Naive thymus-derived CD4-positive, alpha-beta T cell (primary cell): ENCODE data around the gene LRRC46. TPM values are rescaled to one million over a fixed set of nuclear protein-coding genes. Genes with fewer than 3 reads are reported as not detected.

ENCODE experiments used
- ATAC-seq: fragments of 150-1000 bp; cut with Tn5 transposase; 2 replicates; pipeline ENCODE4 v1.10.0; 2021; ENCODE audit warnings: mild to moderate bottlenecking, moderate library complexity
- CTCF ChIA-PET: fragments of 350-600 bp; sonication (Branson Sonifier 250); formaldehyde crosslinking; loops from one replicate; lab custom pipeline; 2021; ENCODE audit warnings: antibody characterized with exemption; lab: Charles Lee
- POLR2A ChIA-PET: fragments of 350-600 bp; sonication (Branson Sonifier 250); formaldehyde crosslinking; loops from one replicate; lab custom pipeline; 2021; ENCODE audit warnings: antibody characterized with exemption, inconsistent platforms; lab: Charles Lee
- DNase-seq, 9 donors: peaks; one replicate each; pipeline versions ENCODE4 v3.0.0 to v3.0.0-alpha.2; 2020 to 2022; ENCODE audit warnings: mixed read lengths in 1 of 9
- H3K27ac ChIP-seq: one replicate; pipeline ENCODE4 v1.7.0; 2013; ENCODE audit warnings: mild to moderate bottlenecking, low read depth, low read length, moderate library complexity
- H3K27me3 ChIP-seq, 2 donors: one replicate each; pipeline ENCODE4 v1.7.0; 2013; ENCODE audit warnings: low read length in 2 of 2, mild to moderate bottlenecking in 2 of 2, moderate library complexity in 2 of 2; ENCODE audit not compliant: control insufficient read depth in 2 of 2, insufficient read depth in 2 of 2
- H3K36me3 ChIP-seq, 3 experiments: 1 replicate in 2 of 3; 2 replicates in 1 of 3; pipeline ENCODE4 v1.7.0; 2013; ENCODE audit warnings: low read length in 3 of 3, mild to moderate bottlenecking in 3 of 3, moderate library complexity in 1 of 3; ENCODE audit not compliant: insufficient read depth in 3 of 3, control insufficient read depth in 2 of 3
- H3K4me1 ChIP-seq, 2 donors: one replicate each; pipeline ENCODE4 v1.7.0; 2013; ENCODE audit warnings: low read length in 2 of 2, mild to moderate bottlenecking in 2 of 2, moderate library complexity in 1 of 2; ENCODE audit not compliant: control insufficient read depth in 2 of 2, insufficient read depth in 2 of 2
- H3K4me3 ChIP-seq: 2 replicates; pipeline ENCODE4 v1.7.0; 2013; ENCODE audit warnings: mild to moderate bottlenecking, low read length
- H3K9me3 ChIP-seq, 3 experiments: 1 replicate in 2 of 3; 2 replicates in 1 of 3; pipeline ENCODE4 v1.7.0; 2013; ENCODE audit warnings: low read length in 3 of 3; ENCODE audit not compliant: control insufficient read depth in 2 of 3
- H3K27ac Mint-ChIP-seq, 9 donors: one replicate each; pipeline ENCODE4 v1.8.0; 2020 to 2022; ENCODE audit warnings: mixed read lengths in 9 of 9, mild to moderate bottlenecking in 8 of 9, moderate library complexity in 5 of 9, inconsistent platforms in 2 of 9
- H3K27me3 Mint-ChIP-seq, 5 donors: one replicate each; pipeline ENCODE4 v1.8.0; 2021 to 2022; ENCODE audit warnings: mixed read lengths in 5 of 5, mild to moderate bottlenecking in 1 of 5
- H3K36me3 Mint-ChIP-seq, 5 donors: one replicate each; pipeline ENCODE4 v1.8.0; 2020 to 2022; ENCODE audit warnings: mixed read lengths in 5 of 5, mild to moderate bottlenecking in 3 of 5, inconsistent platforms in 1 of 5
- H3K4me1 Mint-ChIP-seq, 7 donors: one replicate each; pipeline ENCODE4 v1.8.0; 2020 to 2022; ENCODE audit warnings: mixed read lengths in 7 of 7, mild to moderate bottlenecking in 3 of 7, inconsistent platforms in 1 of 7
- H3K4me3 Mint-ChIP-seq, 10 donors: one replicate each; pipeline ENCODE4 v1.8.0; 2020 to 2022; ENCODE audit warnings: mild to moderate bottlenecking in 10 of 10, mixed read lengths in 10 of 10, moderate library complexity in 6 of 10, inconsistent platforms in 2 of 10
- H3K9me3 Mint-ChIP-seq, 11 donors: one replicate each; pipeline ENCODE4 v1.8.0; 2020 to 2022; ENCODE audit warnings: mixed read lengths in 11 of 11, mild to moderate bottlenecking in 4 of 11, inconsistent platforms in 1 of 11, moderate library complexity in 1 of 11
- intact Hi-C, 2 donors: fragments of 100-400 bp; cut with micrococcal nuclease; formaldehyde crosslinking; loops; one replicate each; pipeline ENCODE4 v1.15.1; 2023
- polyA plus RNA-seq, 2 donors: library from polyadenylated mRNA; unstranded; fragments of 300-500 nt; fragmentation: Illumina TruSeq; gene quantifications; one replicate each; pipeline ENCODE4 v1.2.3, GENCODE V29; 2021
- total RNA-seq, 6 experiments: library from RNA in 5 of 6; stranded (reverse) in 5 of 6; gene quantifications; 1 replicate in 5 of 6; 2 replicates in 1 of 6; pipeline ENCODE4 v1.2.3 and lab custom pipeline; 2021 to 2026

The LRRC46 gene
- total and polyA plus RNA-seq, 7 experiments from 2014 or later: 0.20 to 1.8 (median 1.2) TPM

GRCh38 chr17:47818002-47818695, 13.3 kb upstream of the LRRC46 start:
- DNase-seq: no peak
- Mint-ChIP-seq H3K4me1 (peaks cover 7 to 29% (median 24%) of the 10 kb centered on the region in 7 donors), H3K36me3 (peaks cover 4 to 28% (median 12%) of the 10 kb centered on the region in 5 donors), H3K27me3 (no peaks in the 10 kb centered on the region), H3K9me3 (no peaks in the 10 kb centered on the region), H3K4me3 (no peak overlapping the region), H3K27ac (peak overlapping the region in 1 of 9 donors; percentile 9)
- intact Hi-C loops: no loop called here
- no peak for ATAC-seq
- ChIA-PET POLR2A (no interaction called here), CTCF (no interaction called here)
- Histone ChIP-seq H3K4me1 (peaks cover 5 to 22% of the 10 kb centered on the region in 2 donors), H3K36me3 (peaks cover 16 to 67% (median 19%) of the 10 kb centered on the region in 3 experiments), H3K9me3 (no peaks in the 10 kb centered on the region), H3K27me3 (no peaks in the 10 kb centered on the region), H3K4me3 (no peak overlapping the region), H3K27ac (no peak overlapping the region)

DNA sequence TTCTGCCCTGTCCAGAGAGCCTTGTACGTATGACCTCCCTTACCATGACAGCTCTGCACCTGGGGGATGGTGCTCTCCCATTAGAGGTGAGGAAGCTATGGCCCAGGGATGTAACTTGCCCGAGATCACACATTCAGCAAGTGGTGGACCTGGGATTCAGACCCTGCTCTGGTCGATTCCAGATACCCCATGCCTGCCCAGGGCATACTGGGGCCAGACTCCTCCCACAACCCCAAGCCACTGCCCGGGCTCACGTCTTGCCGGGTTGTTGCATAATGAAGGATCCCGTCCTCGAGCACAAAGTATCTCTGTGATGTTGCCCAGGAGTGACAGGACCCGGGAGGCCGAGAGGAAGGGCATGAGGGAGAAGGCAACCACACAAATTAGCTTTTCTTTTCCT, 12.0 kb upstream of the LRRC46 start:
- Mint-ChIP-seq H3K9me3 (no peaks in the 10 kb centered on the region), H3K4me1 (peaks cover 7 to 29% (median 24%) of the 10 kb centered on the region in 7 donors), H3K36me3 (peaks cover 7 to 34% (median 12%) of the 10 kb centered on the region in 5 donors), H3K27ac (no peak overlapping the region), H3K4me3 (peak overlapping the region in 6 of 10 donors; percentile 6 to 98 (median 28)), H3K27me3 (no peaks in the 10 kb centered on the region)
- Histone ChIP-seq H3K27ac (no peak overlapping the region), H3K27me3 (no peaks in the 10 kb centered on the region), H3K4me3 (no peak overlapping the region), H3K4me1 (peaks cover 5 to 23% of the 10 kb centered on the region in 2 donors), H3K9me3 (no peaks in the 10 kb centered on the region), H3K36me3 (peaks cover 16 to 67% (median 24%) of the 10 kb centered on the region in 3 experiments)
- DNase-seq: no peak
- intact Hi-C loops: no loop called here
- ChIA-PET CTCF (interaction anchor here (0.6 kb wide), 1 partner anchor 15 kb away, joined by 4 read pairs; no protein-coding TSS in a partner anchor), POLR2A (no interaction called here)
- no peak for ATAC-seq

DNA sequence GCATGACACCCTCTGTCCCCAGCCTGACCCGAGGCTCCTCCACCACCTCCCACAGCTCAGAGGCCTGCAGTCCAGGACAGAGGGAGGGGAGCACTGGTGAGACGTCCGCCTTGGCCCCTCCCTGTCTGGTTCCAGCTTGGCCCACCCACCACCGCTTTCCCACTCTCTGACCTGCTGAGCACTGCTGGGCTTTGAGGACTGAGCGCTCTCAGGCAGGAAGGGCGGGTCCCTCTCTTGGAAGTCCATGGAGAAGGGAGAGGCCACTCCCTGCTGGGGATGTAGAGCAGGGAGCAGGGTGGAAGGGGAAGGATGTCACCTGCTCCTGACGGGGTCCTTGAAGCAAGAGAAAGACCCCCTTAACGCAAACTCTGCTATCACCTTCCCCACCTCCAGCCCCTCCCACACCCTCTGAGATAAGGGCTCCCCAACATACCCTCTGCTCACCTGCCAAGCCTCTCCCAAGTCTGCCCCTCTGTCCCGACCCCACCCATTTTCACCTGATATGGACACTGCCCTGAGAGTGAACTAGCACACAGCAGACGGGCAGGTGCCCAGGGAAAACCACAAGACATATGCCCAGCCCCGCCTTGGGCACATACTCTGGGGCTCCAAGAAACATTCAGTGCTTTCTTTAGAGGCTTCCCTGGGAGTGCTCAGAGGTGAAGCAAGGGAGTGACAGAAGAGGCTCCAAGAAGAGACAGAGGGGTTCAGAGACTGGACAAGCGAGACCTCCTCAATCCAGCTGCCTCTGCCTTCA, 11.3 kb upstream of the LRRC46 start:
- Histone ChIP-seq H3K27ac (peak overlapping the region; percentile 80), H3K4me1 (peaks cover 5 to 23% of the 10 kb centered on the region in 2 donors), H3K4me3 (no peak overlapping the region), H3K9me3 (no peaks in the 10 kb centered on the region), H3K27me3 (no peaks in the 10 kb centered on the region), H3K36me3 (peaks cover 16 to 64% (median 24%) of the 10 kb centered on the region in 3 experiments)
- Mint-ChIP-seq H3K27me3 (no peaks in the 10 kb centered on the region), H3K27ac (peak overlapping the region in 7 of 9 donors; percentile 26 to 92 (median 89)), H3K4me1 (peaks cover 7 to 29% (median 24%) of the 10 kb centered on the region in 7 donors), H3K36me3 (peaks cover 5 to 32% (median 10%) of the 10 kb centered on the region in 5 donors), H3K4me3 (peak overlapping the region; percentile 96 to 99 (median 97)), H3K9me3 (no peaks in the 10 kb centered on the region)
- intact Hi-C loops: loop anchor here in 1 of 2 donors (5.0 kb wide), 2 partner anchors 122 to 753 kb away; partner anchors contain the start of gene PNPO
- DNase-seq (no peak), ATAC-seq (no peak)
- CTCF ChIA-PET: interaction anchor here (1.5 kb wide), 1 partner anchor 21 kb away, joined by 3 read pairs; the partner anchor contains the start of gene SCRN2
- POLR2A ChIA-PET: no interaction called here

DNA sequence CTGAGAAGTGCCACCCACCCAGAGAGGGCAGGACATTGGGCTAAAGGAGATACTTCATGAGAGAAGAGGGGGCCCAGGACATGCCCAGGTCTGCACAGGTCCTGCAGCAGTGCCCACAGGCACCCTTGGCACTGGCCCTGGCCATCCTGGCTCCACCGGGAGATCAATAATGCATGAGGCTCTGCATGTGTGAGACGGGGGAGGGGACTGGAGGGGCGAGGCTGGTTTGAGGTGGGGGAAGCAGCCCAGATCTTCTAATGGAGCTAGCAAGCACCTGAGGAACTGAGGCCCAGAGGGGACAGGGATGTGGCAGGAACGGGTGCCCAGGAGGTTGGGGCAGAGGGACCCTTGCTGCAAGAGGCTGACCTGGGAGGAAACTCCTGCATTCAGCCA, 10.4 kb upstream of the LRRC46 start:
- ATAC-seq (no peak), DNase-seq (no peak)
- Histone ChIP-seq H3K4me1 (peaks cover 5 to 23% of the 10 kb centered on the region in 2 donors), H3K27me3 (no peaks in the 10 kb centered on the region), H3K27ac (peak overlapping the region; percentile 80), H3K4me3 (peak overlapping the region; percentile 78), H3K36me3 (peaks cover 14 to 63% (median 27%) of the 10 kb centered on the region in 3 experiments), H3K9me3 (no peaks in the 10 kb centered on the region)
- POLR2A ChIA-PET: interaction anchor here (0.6 to 2.4 kb wide), 5 partner anchors 10 to 120 kb away, joined by 3 to 22 read pairs (median 9); partner anchors contain the start of genes LRRC46, MRPL10, PNPO and SP2
- H3K4me3 Mint-ChIP-seq: peak overlapping the region; percentile 96 to 99 (median 97)
- CTCF ChIA-PET: interaction anchor here (1.2 to 1.6 kb wide), 3 partner anchors 20 to 72 kb away, joined by 3 to 5 read pairs (median 3); partner anchors contain the start of gene SCRN2
- H3K9me3 Mint-ChIP-seq: no peaks in the 10 kb centered on the region
- H3K27me3 Mint-ChIP-seq: no peaks in the 10 kb centered on the region
- H3K4me1 Mint-ChIP-seq: peaks cover 7 to 30% (median 24%) of the 10 kb centered on the region in 7 donors
- peak overlapping the region; percentile 86 to 96 (median 91) for H3K27ac Mint-ChIP-seq
- peaks cover 5 to 31% (median 14%) of the 10 kb centered on the region in 5 donors for H3K36me3 Mint-ChIP-seq
- intact Hi-C loops: loop anchor here (1.0 to 5.0 kb wide), 5 partner anchors 10 to 754 kb away; partner anchors contain the start of genes LRRC46 (in 2 of the 2), MRPL10 (in 2 of the 2), PNPO (in 1 of the 2) and SP2 (in 1 of the 2)

- peaks cover 20 to 63% (median 21%) of the 10 kb centered on the region in 3 experiments for H3K36me3 ChIP-seq
Observed at GRCh38 chr17:47821424-47822391, 9.8 kb upstream of the LRRC46 start, which contains the start of gene OSBPL7. Gene OSBPL7 (minus strand): TSS chr17:47821794. CDS start chr17:47820278, 1,516 bp downstream.

More at GRCh38 chr17:47821424-47822391, 9.8 kb upstream of the LRRC46 start, which contains the start of gene OSBPL7:
- peak within 1 kb of the TSS; percentile 80 for H3K27ac ChIP-seq
- H3K4me3 ChIP-seq: peak within 1 kb of the TSS; percentile 78
- Mint-ChIP-seq H3K27ac (peak within 1 kb of the TSS; percentile 86 to 96 (median 91)), H3K36me3 (peaks cover 5 to 38% (median 17%) of the 10 kb centered on the region in 5 donors), H3K9me3 (no peaks in the 10 kb centered on the region), H3K27me3 (no peaks in the 10 kb centered on the region), H3K4me3 (peak within 1 kb of the TSS; percentile 96 to 99 (median 97)), H3K4me1 (peaks cover 7 to 33% (median 24%) of the 10 kb centered on the region in 7 donors)
- H3K27me3 ChIP-seq: no peaks in the 10 kb centered on the region
- H3K4me1 ChIP-seq: peaks cover 5 to 23% of the 10 kb centered on the region in 2 donors
- DNase-seq: peak; percentile 44 to 71 (median 66)
- no peaks in the 10 kb centered on the region for H3K9me3 ChIP-seq
- POLR2A ChIA-PET: interaction anchor here (0.6 to 2.4 kb wide), 6 partner anchors 9 to 119 kb away, joined by 3 to 22 read pairs (median 6); partner anchors contain the start of genes LRRC46, MRPL10, PNPO and SP2
- ATAC-seq: peak; percentile 96
- intact Hi-C loops: loop anchor here (1.0 to 5.0 kb wide), 5 partner anchors 10 to 754 kb away; partner anchors contain the start of genes LRRC46 (in 2 of the 2), MRPL10 (in 2 of the 2), PNPO (in 1 of the 2) and SP2 (in 1 of the 2)
- CTCF ChIA-PET: interaction anchor here (0.7 to 1.6 kb wide), 6 partner anchors 19 to 129 kb away, joined by 3 to 5 read pairs (median 3); partner anchors contain the start of gene SCRN2
